GM03348 (cell line): Measurements from ENCODE around the gene MAP2K7.
"Not testable (repeated sequence)": the region's sequence is repeated elsewhere in the genome, so short reads cannot be mapped to it uniquely, and the experiment has no call there.

Experiments
- DNase-seq: peaks from one replicate; pipeline ENCODE4 v3.0.0; 2012; ENCODE audit warnings: low spot score

MAP2K7 gene

DNA sequence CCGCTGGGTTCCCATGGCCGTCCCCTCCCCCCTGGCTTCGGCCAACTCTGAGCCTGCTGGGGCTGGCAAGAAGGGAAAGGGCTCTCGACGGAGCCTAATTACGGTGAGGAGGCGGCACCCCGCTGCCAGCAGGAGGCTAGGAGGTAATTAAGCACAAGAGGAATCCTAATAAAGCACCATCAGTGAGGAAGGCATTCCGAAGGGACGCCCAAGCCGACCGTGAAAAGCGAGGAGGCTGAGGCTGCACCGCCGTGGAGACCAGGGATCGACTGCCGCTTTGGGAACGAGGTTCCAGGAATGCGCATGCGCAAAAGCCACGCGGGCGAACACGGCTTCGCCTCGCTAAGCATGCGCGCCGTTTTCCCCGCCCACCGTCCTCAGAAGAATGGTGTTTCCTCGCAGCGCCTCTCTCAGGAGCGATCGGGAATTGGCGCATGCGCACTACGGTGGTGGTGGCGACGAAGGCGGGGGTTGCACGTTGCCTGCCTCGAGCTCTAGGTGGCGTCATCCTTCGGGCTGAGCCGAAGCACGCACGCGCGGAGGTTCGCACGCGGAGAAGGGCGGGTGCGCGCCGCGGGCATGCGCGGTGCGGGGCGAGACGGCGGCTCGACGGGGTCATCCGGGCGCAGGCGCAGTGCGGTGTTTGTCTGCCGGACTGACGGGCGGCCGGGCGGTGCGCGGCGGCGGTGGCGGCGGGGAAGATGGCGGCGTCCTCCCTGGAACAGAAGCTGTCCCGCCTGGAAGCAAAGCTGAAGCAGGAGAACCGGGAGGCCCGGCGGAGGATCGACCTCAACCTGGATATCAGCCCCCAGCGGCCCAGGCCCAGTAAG is at the start of gene MAP2K7:
Gene MAP2K7 (plus strand): TSS at position 634 of the 830 bp plus-strand sequence. CDS start 68 bp downstream, at position 702.
- DNase-seq: peak; percentile 99

DNA sequence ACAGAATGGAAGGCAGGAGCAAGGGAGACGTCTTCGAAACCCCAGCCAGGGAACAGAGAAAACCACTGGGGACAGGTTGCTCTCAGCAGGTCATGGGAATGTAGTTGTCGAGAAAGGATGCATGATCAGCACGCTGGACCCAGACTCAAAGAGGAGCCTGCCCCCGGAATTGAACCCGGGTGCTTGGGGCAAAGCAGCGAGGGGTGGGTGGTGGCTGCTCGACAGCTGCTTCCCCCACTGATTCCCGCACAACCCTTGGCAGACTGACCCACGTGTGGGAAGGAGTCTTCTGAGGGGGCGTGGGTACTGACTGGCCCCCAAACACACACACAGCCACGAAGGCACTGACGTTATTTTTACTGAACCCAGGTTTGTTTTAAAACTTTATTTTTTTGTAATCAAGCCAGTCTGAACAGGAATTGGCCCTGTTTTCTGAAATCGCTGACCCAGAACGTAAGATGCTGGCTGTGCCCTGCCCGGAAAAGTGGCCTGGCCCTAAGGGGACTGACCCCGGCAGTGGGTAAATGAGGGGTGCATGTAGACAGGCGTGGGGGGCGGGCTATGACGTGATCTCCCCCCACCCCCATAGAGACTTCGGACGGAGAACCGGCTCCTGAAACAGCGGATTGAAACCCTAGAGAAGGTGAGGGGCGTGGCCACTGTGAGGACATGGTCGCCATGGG is 48.1 kb upstream of the MAP2K7 start:
- DNase-seq: no peak

GRCh38 chr19:7856109-7856591 is 47.5 kb upstream of the MAP2K7 start:
- no peak for DNase-seq

GRCh38 chr19:7856679-7857663 is 46.7 kb upstream of the MAP2K7 start:
- DNase-seq: no peak

GRCh38 chr19:7857727-7858108 is 46.0 kb upstream of the MAP2K7 start:
- no peak for DNase-seq

DNA sequence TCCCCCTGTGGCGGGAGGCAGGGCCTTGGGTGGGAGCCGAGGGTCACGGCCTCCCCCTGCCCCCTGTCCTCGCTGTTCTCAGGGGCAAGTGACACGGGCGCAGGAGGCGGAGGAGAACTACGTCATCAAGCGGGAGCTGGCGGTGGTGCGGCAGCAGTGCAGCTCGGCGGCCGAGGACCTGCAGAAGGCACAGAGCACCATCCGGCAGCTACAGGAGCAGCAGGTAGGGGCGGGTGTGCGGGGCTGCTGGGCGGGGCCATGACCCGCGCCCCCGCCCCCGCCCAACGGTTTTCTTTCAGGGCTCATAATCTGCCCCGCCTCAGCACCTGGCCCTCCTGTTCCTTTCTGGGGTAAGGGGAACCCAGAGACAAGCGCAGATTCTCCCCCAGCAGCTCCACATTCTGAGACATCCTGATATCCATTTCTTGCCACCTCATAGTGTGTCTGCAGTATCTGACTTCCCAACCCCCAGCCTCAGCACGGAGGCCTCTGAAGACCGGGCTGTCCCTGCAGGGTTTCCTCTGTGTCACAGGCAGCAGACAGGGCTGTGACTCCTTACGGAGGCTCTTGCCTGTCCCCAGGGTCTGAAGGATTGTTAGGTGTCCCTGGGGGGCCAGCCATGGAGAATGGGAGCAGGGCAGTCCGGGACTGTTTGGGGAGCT is 45.4 kb upstream of the MAP2K7 start:
- DNase-seq: no peak

DNA sequence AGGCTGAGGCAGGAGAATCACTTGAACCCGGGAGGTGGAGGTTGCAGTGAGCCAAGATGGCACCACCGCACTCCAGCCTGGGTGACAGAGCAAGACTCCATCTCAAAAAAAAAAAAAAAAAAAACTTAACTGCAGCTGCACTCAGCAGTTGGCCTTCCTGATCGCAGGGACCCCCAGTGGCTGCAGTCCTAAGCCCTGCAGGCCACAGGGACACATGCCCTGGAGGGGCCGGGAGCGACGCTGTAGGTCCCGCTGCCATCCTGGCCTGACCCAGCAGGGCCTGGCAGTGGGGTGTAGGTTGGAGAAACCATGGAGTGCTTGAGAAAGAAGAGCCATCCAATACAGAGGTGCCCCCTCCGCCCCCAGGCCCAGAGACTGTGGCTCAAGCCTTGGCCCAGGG is 44.6 kb upstream of the MAP2K7 start:
- not testable (repeated sequence) for DNase-seq

DNA sequence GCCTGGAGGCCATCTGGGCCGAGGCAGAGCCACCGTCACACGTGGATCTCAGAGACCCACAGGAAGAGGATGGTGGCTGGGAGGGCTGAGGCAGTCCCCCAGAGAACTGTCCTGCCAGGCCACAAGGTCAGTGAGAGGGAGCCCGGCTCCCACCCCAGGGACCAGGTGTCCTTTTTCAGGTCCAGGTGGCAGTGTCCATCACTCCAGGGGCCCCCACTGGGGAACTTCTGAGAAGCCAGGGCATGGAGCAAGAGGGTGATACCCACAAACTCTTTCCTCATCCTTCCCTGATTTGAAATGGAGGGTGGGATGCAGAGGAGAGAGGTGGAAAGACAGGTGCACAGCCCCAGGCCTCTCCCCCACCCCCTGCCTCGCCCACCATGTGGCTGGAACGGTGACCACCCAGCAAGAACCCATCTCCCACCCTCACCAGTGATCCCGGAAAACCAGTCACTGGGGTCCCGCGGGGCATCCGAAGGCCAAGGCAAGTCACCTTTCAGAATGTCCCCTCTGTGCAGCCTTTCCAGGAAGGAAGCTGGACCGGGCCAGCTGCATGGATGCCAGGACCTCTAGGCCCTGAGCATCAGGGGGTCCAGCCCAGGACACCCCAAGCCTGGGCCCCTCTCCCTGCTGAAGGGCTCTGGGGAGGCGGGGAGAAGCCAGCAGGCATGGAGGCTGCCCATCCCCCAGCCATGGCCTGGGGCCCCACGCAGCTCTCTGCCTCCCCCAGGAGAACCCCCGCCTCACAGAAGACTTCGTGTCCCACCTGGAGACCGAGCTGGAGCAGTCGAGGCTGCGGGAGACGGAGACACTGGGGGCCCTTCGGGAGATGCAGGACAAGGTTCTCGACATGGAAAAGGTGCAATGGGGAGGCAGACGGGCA is 43.6 kb upstream of the MAP2K7 start:
- DNase-seq: no peak

GRCh38 chr19:7860714-7861618 is 42.7 kb upstream of the MAP2K7 start:
- DNase-seq: no peak

DNA sequence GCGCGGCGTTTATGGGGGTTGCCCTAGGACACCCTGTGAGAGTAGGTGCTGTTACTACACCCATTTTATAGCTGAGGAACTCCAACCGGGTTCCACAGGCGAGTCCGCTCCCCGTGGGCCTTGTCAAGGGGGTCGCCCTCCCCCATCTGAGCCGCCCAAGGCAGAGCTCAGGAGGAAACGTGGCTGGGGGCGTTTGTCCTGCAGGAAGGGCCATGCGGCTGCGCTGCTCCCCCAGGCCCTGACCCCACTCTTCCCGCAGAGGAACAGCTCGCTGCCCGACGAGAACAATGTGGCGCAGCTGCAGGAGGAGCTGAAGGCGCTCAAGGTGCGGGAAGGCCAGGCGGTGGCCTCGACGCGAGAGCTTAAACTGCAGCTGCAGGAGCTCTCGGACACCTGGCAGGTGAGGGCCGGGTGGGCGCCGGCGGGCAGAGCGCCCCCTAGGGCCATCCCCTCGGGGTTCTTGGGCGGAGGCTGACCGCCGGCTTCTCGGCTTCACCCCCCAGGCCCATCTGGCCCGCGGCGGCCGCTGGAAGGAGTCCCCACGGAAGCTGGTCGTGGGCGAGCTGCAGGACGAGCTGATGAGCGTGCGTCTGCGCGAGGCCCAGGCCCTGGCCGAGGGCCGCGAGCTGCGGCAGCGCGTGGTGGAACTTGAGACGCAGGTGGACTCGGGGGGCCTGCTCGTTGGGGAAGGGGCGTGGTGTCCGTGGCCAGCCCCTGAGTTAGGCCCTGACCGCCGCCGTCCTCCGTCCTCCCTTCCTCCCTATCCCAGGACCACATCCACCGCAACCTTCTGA is 41.9 kb upstream of the MAP2K7 start:
- no peak for DNase-seq

GRCh38 chr19:7862413-7862951 is 41.2 kb upstream of the MAP2K7 start:
- DNase-seq: peak; percentile 75

DNA sequence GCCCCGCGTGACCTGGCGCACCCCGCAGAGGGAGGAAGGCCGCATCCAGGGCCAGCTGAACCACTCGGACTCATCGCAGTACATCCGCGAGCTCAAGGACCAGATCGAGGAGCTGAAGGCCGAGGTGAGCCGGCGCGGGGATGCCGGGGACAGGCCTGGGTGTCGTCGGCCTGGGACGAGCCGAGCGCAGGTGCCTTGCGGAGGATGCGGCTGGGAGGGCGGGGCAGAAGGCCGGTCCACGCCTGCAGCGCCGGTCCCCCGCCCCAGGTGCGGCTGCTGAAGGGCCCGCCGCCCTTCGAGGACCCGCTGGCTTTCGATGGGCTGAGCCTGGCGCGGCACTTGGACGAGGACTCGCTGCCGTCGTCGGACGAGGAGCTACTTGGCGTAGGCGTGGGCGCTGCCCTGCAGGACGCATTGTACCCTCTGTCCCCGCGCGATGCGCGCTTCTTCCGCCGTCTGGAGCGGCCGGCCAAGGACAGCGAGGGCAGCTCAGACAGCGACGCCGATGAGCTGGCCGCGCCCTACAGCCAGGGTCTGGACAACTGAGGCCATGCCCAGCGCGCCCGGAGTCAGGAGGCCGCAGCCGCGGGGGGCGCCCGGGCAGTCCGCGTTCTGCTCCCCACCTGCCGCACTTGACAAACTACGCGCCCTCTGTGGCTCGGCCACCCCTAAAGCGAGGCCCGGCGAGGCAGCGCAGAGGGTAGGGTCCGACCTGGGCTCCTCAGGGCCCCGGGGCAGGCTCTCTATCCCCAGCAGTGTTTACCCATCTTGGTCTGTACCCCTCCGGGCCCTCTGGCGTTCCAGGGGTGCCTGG is 40.3 kb upstream of the MAP2K7 start:
- no peak for DNase-seq

DNA sequence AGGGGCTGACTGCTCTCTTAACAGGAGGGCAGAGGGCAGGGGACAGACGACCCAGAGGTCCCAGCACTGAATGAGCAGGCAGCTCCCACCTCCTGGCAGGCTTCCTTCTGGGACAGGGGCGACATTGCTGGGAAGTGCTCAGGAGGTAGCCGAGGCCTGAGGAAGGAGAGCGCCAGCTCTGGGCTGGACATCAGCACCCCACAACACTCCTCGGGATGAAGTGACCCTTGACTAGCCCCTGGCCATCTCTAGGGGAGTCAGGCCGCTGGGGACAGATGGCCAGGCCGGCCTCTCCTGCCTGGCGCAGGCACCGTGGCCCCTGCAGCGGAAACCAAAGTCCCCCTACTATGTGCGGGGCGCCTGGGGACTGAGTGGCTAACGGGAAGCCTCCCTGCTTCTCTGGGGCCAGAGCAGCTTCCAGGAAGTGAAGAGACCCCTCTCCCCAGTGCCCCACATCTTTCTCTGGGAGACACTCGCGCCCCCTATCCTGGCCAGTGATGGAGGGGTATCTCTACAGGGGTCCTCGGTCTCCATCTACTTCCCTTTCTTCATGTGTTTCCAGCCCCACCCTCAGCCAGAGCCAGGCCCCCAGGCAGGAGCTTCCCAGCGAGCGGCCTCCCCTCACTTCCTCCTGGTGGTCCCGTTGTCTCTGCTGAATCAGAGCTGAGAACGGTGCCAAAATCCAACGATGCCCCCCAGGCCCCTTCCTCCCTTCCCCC is 39.5 kb upstream of the MAP2K7 start:
- DNase-seq: no peak

GRCh38 chr19:7864690-7865074 is 39.0 kb upstream of the MAP2K7 start:
- no peak for DNase-seq

DNA sequence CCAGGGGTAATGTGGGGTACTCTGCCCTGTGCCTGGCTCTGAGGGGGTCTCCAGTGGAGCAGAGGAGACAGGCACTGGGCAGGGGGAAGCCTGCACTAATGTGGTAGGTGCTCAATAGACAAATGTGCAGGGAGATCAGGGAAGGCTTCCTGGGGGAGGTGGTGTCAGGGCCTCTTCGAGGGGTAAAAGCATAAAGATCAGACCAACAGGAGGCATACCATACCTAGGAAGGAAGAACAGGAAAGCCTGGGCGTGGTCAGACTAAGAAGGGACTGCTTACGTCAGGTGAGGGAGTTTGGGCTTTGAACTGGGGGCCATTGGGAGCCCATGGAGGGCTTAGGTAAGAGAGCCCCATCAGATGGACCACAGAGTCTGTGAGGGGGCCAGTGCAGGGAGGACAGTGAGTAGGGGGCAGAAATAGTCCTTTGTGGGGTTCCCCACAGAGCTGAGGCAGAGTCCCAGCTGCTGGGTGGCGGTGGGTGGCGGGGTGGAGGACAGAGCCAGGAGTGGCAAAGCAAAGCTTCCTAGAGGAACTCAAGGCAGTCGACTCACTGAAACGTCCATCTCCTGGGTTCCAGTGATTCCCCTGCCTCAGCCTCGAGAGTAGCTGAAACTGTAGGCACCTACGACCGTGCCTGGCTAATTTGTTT is 38.3 kb upstream of the MAP2K7 start:
- DNase-seq: no peak

DNA sequence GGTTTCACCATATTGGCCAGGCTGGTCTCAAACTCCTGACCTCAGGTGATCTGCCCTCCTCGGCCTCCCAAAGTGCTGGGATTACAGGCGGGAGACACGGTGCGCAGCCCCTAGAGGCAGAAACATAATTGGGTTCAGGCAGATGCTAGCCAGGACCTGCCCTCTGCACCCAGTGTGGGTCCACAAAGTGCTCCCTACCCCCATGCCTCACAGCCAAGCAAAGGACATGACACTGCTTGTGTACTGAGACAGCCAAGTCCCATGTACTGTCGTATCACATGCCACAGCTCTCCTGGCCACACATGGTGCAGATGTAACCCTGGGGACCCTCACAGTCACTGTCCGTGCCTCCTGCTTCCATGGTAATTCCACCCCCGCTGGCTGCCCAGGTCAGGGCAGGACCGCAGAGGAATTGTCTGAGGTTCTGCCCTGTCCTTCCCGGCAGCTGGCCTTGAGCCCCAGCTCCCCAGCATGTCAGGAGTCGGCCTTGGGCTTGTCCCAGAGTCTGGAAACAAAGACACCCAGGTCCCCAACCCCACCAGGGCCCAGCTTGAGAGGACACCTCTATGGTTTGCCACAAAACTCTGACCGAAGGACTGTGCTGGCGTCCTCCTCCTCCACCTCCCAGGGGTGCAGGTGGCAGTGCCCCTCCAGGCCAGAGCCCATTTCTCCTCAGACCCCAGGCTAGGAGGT is 37.1 kb upstream of the MAP2K7 start:
- no peak for DNase-seq
